Measurements from ENCODE around the gene CDH12. TPM values are rescaled to one million over a fixed set of nuclear protein-coding genes. Genes with fewer than 3 reads are reported as not detected.

The CDH12 gene
- total RNA-seq (2022) = 2.3 and 2.9 TPM in 2 replicates
- Bru-seq, nascent RNA = percentile 29 among the genes with signal in this experiment
- BruChase-seq, experiment 1, labeled RNA remaining after a 6-hour chase = percentile 16 among the genes with signal in this experiment
- percentile 14 among the genes with signal in this experiment for BruChase-seq, experiment 2, labeled RNA remaining after a 2-hour chase
- long read RNA-seq, partial matches to known transcripts = 0 of 1 reads
- long read RNA-seq, other reads (novel, unspliced or antisense) = 0 of 1 reads

GRCh38 chr5:22852807-22853660, at the start of gene CDH12:
Gene CDH12, minus strand, starts transcription at chr5:22853344.
- Mint-ChIP-seq H3K9me3 (ENCODE audit: low read depth, unreplicated experiment) (no peaks in the 10 kb centered on the region), H3K27me3 (ENCODE audit: unreplicated experiment) (no peaks in the 10 kb centered on the region), H3K4me1 (ENCODE audit: low read depth, unreplicated experiment) (peaks cover 14% of the 10 kb centered on the region), H3K36me3 (ENCODE audit: insufficient read depth, unreplicated experiment) (peaks cover 8% of the 10 kb centered on the region), H3K4me3 (ENCODE audit: low read depth, unreplicated experiment) (peak within 1 kb of the TSS; percentile 86), H3K27ac (ENCODE audit: unreplicated experiment) (no peak within 1 kb of the TSS)
- BruUV-seq (replicated peaks) = no TSS peak
- CTCF ChIA-PET = no interaction called here
- TF ChIP-seq CTCF (IDR thresholded peaks at IDR 0.05; ENCODE audit: unreplicated experiment) = no peak
- peak; percentile 35 for DNase-seq
- intact Hi-C loops (cut with micrococcal nuclease; ENCODE audit: unreplicated experiment) = no loop called here

- DNase-seq = no peak
- Mint-ChIP-seq H3K4me1 (ENCODE audit: low read depth, unreplicated experiment) (no peaks in the 10 kb centered on the region), H3K27ac (ENCODE audit: unreplicated experiment) (no peak overlapping the region), H3K9me3 (ENCODE audit: low read depth, unreplicated experiment) (peaks cover 2% of the 10 kb centered on the region), H3K4me3 (ENCODE audit: low read depth, unreplicated experiment) (no peak overlapping the region), H3K27me3 (ENCODE audit: unreplicated experiment) (no peaks in the 10 kb centered on the region), H3K36me3 (ENCODE audit: insufficient read depth, unreplicated experiment) (no peaks in the 10 kb centered on the region)
- CTCF ChIA-PET = no interaction called here
- BruUV-seq (replicated peaks) = no TSS peak
- intact Hi-C loops (cut with micrococcal nuclease; ENCODE audit: unreplicated experiment) = no loop called here
- TF ChIP-seq CTCF (IDR thresholded peaks at IDR 0.05; ENCODE audit: unreplicated experiment) = no peak
These were observed 48.7 kb upstream of the CDH12 start for GRCh38 chr5:22901885-22902284.

- H3K4me1 Mint-ChIP-seq (ENCODE audit: low read depth, unreplicated experiment) = no peaks in the 10 kb centered on the region
- no peak overlapping the region for H3K27ac Mint-ChIP-seq (ENCODE audit: unreplicated experiment)
- no peak for DNase-seq
- H3K27me3 Mint-ChIP-seq (ENCODE audit: unreplicated experiment) = no peaks in the 10 kb centered on the region
- BruUV-seq (replicated peaks) = no TSS peak
- no peak overlapping the region for H3K4me3 Mint-ChIP-seq (ENCODE audit: low read depth, unreplicated experiment)
- TF ChIP-seq CTCF (IDR thresholded peaks at IDR 0.05; ENCODE audit: unreplicated experiment) = no peak
- intact Hi-C loops (cut with micrococcal nuclease; ENCODE audit: unreplicated experiment) = no loop called here
- CTCF ChIA-PET = no interaction called here
- H3K36me3 Mint-ChIP-seq (ENCODE audit: insufficient read depth, unreplicated experiment) = no peaks in the 10 kb centered on the region
- peaks cover 4% of the 10 kb centered on the region for H3K9me3 Mint-ChIP-seq (ENCODE audit: low read depth, unreplicated experiment)
These were observed 47.7 kb upstream of the CDH12 start for GRCh38 chr5:22900801-22901310.

GRCh38 chr5:22899341-22899740, 46.2 kb upstream of the CDH12 start:
- CTCF ChIA-PET = no interaction called here

More at GRCh38 chr5:22899341-22899740, 46.2 kb upstream of the CDH12 start:
- H3K27me3 Mint-ChIP-seq (ENCODE audit: unreplicated experiment) = no peaks in the 10 kb centered on the region
- TF ChIP-seq CTCF (IDR thresholded peaks at IDR 0.05; ENCODE audit: unreplicated experiment) = no peak
- intact Hi-C loops (cut with micrococcal nuclease; ENCODE audit: unreplicated experiment) = no loop called here
- no TSS peak for BruUV-seq (replicated peaks)
- no peaks in the 10 kb centered on the region for H3K36me3 Mint-ChIP-seq (ENCODE audit: insufficient read depth, unreplicated experiment)
- DNase-seq = no peak
- H3K4me3 Mint-ChIP-seq (ENCODE audit: low read depth, unreplicated experiment) = no peak overlapping the region
- no peaks in the 10 kb centered on the region for H3K4me1 Mint-ChIP-seq (ENCODE audit: low read depth, unreplicated experiment)
- no peak overlapping the region for H3K27ac Mint-ChIP-seq (ENCODE audit: unreplicated experiment)
- H3K9me3 Mint-ChIP-seq (ENCODE audit: low read depth, unreplicated experiment) = peaks cover 8% of the 10 kb centered on the region
